Karpas-422 (cell line): ENCODE measurements around the gene SH3TC1. TPM values are rescaled to one million over a fixed set of nuclear protein-coding genes. Genes with fewer than 3 reads are reported as not detected.

Experiments used
- DNase-seq: peaks from one replicate; pipeline ENCODE4 v3.0.0-alpha.2; 2015
- H2AFZ ChIP-seq: fragments of 200-600 bp; sonication (generic); 2 replicates; pipeline ENCODE4 v1.6.1; 2014; ENCODE audit warnings: antibody characterized with exemption, low read length, mixed read lengths
- H3K27ac ChIP-seq: fragments of 200-600 bp; sonication (generic); 2 replicates; pipeline ENCODE4 v1.5.1; 2014; ENCODE audit warnings: mild to moderate bottlenecking, low read length, moderate library complexity
- H3K27me3 ChIP-seq: fragments of 200-600 bp; sonication (generic); 2 replicates; pipeline ENCODE4 v1.6.1; 2014; ENCODE audit warnings: low read length, mixed read lengths
- H3K36me3 ChIP-seq: fragments of 200-600 bp; sonication (generic); 2 replicates; pipeline ENCODE4 v1.6.1; 2014; ENCODE audit warnings: low read length, mixed read lengths; ENCODE audit not compliant: insufficient read depth
- H3K4me1 ChIP-seq: fragments of 200-600 bp; sonication (generic); 2 replicates; pipeline ENCODE4 v1.6.1; 2014; ENCODE audit warnings: mild to moderate bottlenecking, low read length, mixed read lengths
- H3K4me2 ChIP-seq: fragments of 200-600 bp; sonication (generic); 2 replicates; pipeline ENCODE4 v1.6.1; 2014; ENCODE audit warnings: low read length, low read depth, mild to moderate bottlenecking; ENCODE audit not compliant: poor library complexity, severe bottlenecking
- H3K4me3 ChIP-seq: fragments of 200-600 bp; sonication (generic); 2 replicates; pipeline ENCODE4 v1.5.1; 2014; ENCODE audit warnings: mild to moderate bottlenecking, antibody characterized with exemption, low read length, mixed read lengths
- H3K79me2 ChIP-seq: fragments of 200-600 bp; sonication (generic); 2 replicates; pipeline ENCODE4 v1.6.1; 2014; ENCODE audit warnings: mild to moderate bottlenecking, low read length, mixed read lengths
- H3K9ac ChIP-seq: fragments of 200-600 bp; sonication (generic); 2 replicates; pipeline ENCODE4 v1.6.0; 2014; ENCODE audit warnings: low read length
- H3K9me2 ChIP-seq: fragments of 200-600 bp; sonication (generic), shearing (Covaris generic); replicated peaks from 2 replicates; pipeline ENCODE4 v1.6.0; 2014; ENCODE audit warnings: mild to moderate bottlenecking, low read length, moderate library complexity; ENCODE audit not compliant: insufficient read depth
- H3K9me3 ChIP-seq: fragments of 300-700, 200-600 bp; sonication (generic); 2 replicates; pipeline ENCODE4 v1.6.1; 2014; ENCODE audit warnings: low read length, mixed read lengths
- H4K20me1 ChIP-seq: fragments of 200-600 bp; sonication (generic); 2 replicates; pipeline ENCODE4 v1.6.1; 2014; ENCODE audit warnings: mild to moderate bottlenecking, antibody characterized with exemption, low read length, low read depth; ENCODE audit not compliant: insufficient read depth
- total RNA-seq: library from RNA; depleted of rRNA; stranded (reverse); fragments of >200 nt; shearing (Covaris generic); gene quantifications from 2 replicates; pipeline ENCODE4 v1.2.3, GENCODE V29; 2014; ENCODE audit warnings: low replicate concordance

The SH3TC1 gene
- total RNA-seq, 1 experiment from 2014 or later, result 6.9 TPM

- H3K36me3 ChIP-seq, result no peaks in the 10 kb centered on the region
- no peak overlapping the region for H3K9ac ChIP-seq
- H3K79me2 ChIP-seq, result no peaks in the 10 kb centered on the region
- DNase-seq, result no peak
- H3K4me1 ChIP-seq, result peaks cover 6% of the 10 kb centered on the region
- no peak overlapping the region for H3K4me3 ChIP-seq
- H3K9me3 ChIP-seq, result no peaks in the 10 kb centered on the region
- no peak overlapping the region for H3K27ac ChIP-seq
- no peak overlapping the region for H2AFZ ChIP-seq
- no peaks in the 10 kb centered on the region for H4K20me1 ChIP-seq
- H3K9me2 ChIP-seq, result no peaks in the 10 kb centered on the region
- no peak overlapping the region for H3K4me2 ChIP-seq
- no peaks in the 10 kb centered on the region for H3K27me3 ChIP-seq
These were observed 44.0 kb upstream of the SH3TC1 start for GRCh38 chr4:8155048-8155447.

GRCh38 chr4:8155660-8156421 lies 43.2 kb upstream of the SH3TC1 start:
- H3K27ac ChIP-seq, result no peak overlapping the region
- H3K4me2 ChIP-seq, result no peak overlapping the region
- H2AFZ ChIP-seq, result no peak overlapping the region
- no peaks in the 10 kb centered on the region for H3K36me3 ChIP-seq
- H3K9me3 ChIP-seq, result no peaks in the 10 kb centered on the region
- H3K4me3 ChIP-seq, result no peak overlapping the region
- H3K4me1 ChIP-seq, result peaks cover 6% of the 10 kb centered on the region
- H4K20me1 ChIP-seq, result no peaks in the 10 kb centered on the region
- H3K79me2 ChIP-seq, result no peaks in the 10 kb centered on the region
- no peak for DNase-seq
- no peaks in the 10 kb centered on the region for H3K27me3 ChIP-seq
- H3K9me2 ChIP-seq, result no peaks in the 10 kb centered on the region
- H3K9ac ChIP-seq, result no peak overlapping the region

- H3K9ac ChIP-seq, result no peak overlapping the region
- no peaks in the 10 kb centered on the region for H3K36me3 ChIP-seq
- no peaks in the 10 kb centered on the region for H3K9me3 ChIP-seq
- no peak overlapping the region for H2AFZ ChIP-seq
- H3K4me3 ChIP-seq, result no peak overlapping the region
- no peaks in the 10 kb centered on the region for H3K27me3 ChIP-seq
- H3K79me2 ChIP-seq, result no peaks in the 10 kb centered on the region
- H3K9me2 ChIP-seq, result no peaks in the 10 kb centered on the region
- H3K4me1 ChIP-seq, result peaks cover 6% of the 10 kb centered on the region
- no peaks in the 10 kb centered on the region for H4K20me1 ChIP-seq
- H3K4me2 ChIP-seq, result no peak overlapping the region
- H3K27ac ChIP-seq, result no peak overlapping the region
- no peak for DNase-seq
These were observed 42.5 kb upstream of the SH3TC1 start for GRCh38 chr4:8156617-8157016.

- Histone ChIP-seq H3K79me2 (no peaks in the 10 kb centered on the region), H3K4me2 (no peak overlapping the region), H3K27ac (no peak overlapping the region), H3K9ac (no peak overlapping the region), H3K36me3 (no peaks in the 10 kb centered on the region), H3K9me2 (no peaks in the 10 kb centered on the region), H2AFZ (no peak overlapping the region), H3K27me3 (no peaks in the 10 kb centered on the region), H4K20me1 (no peaks in the 10 kb centered on the region; the same call in 1 of the 2 replicates), H3K4me1 (peaks cover 6% of the 10 kb centered on the region), H3K9me3 (no peaks in the 10 kb centered on the region), H3K4me3 (no peak overlapping the region)
- DNase-seq, result no peak
These were observed 41.6 kb upstream of the SH3TC1 start for GRCh38 chr4:8157496-8157895.

- H3K79me2 ChIP-seq, result no peaks in the 10 kb centered on the region
- no peak overlapping the region for H3K4me2 ChIP-seq
- no peak overlapping the region for H3K9ac ChIP-seq
- H3K9me3 ChIP-seq, result no peaks in the 10 kb centered on the region
- no peak overlapping the region for H2AFZ ChIP-seq
- DNase-seq, result no peak
- H3K36me3 ChIP-seq, result no peaks in the 10 kb centered on the region
- H3K9me2 ChIP-seq, result no peaks in the 10 kb centered on the region
- H3K27me3 ChIP-seq, result no peaks in the 10 kb centered on the region
- no peak overlapping the region for H3K27ac ChIP-seq
- H4K20me1 ChIP-seq, result no peaks in the 10 kb centered on the region; the same call in 1 of the 2 replicates
- H3K4me3 ChIP-seq, result no peak overlapping the region
- peaks cover 12% of the 10 kb centered on the region for H3K4me1 ChIP-seq
These were observed 41.0 kb upstream of the SH3TC1 start for GRCh38 chr4:8157944-8158709.

- H3K9me2 ChIP-seq, result no peaks in the 10 kb centered on the region
- DNase-seq, result peak; percentile 96
- H3K36me3 ChIP-seq, result no peaks in the 10 kb centered on the region
- H3K27ac ChIP-seq, result no peak within 1 kb of the TSS
- no peaks in the 10 kb centered on the region for H3K27me3 ChIP-seq
- H3K4me3 ChIP-seq, result peak within 1 kb of the TSS; percentile 64
- H3K4me1 ChIP-seq, result peaks cover 16% of the 10 kb centered on the region
- peak within 1 kb of the TSS; percentile 64 for H3K4me2 ChIP-seq
- peak within 1 kb of the TSS; percentile 67 for H3K9ac ChIP-seq
- H3K9me3 ChIP-seq, result no peaks in the 10 kb centered on the region
- no peaks in the 10 kb centered on the region for H3K79me2 ChIP-seq
- H4K20me1 ChIP-seq, result no peaks in the 10 kb centered on the region; the same call in 1 of the 2 replicates
- H2AFZ ChIP-seq, result peak within 1 kb of the TSS; percentile 75; the same call in 1 of the 2 replicates
These were observed 40.2 kb upstream of the SH3TC1 start, which contains the start of gene ABLIM2 for GRCh38 chr4:8158710-8159536. Gene ABLIM2, minus strand, starts transcription at chr4:8158813. Its CDS starts 124 bp downstream, at chr4:8158689.

GRCh38 chr4:8159537-8160232 lies 39.4 kb upstream of the SH3TC1 start:
- Histone ChIP-seq H3K4me1 (peaks cover 16% of the 10 kb centered on the region), H3K79me2 (no peaks in the 10 kb centered on the region), H3K9me3 (no peaks in the 10 kb centered on the region), H3K4me2 (peak overlapping the region; percentile 64), H3K9ac (peak overlapping the region; percentile 67), H2AFZ (no peak overlapping the region), H3K4me3 (peak overlapping the region; percentile 64; the same call in 1 of the 2 replicates), H3K27me3 (no peaks in the 10 kb centered on the region), H4K20me1 (no peaks in the 10 kb centered on the region; the same call in 1 of the 2 replicates), H3K36me3 (no peaks in the 10 kb centered on the region), H3K27ac (no peak overlapping the region), H3K9me2 (no peaks in the 10 kb centered on the region)
- no peak for DNase-seq
